ENCODE measurements around the gene ANKIB1.
"Not testable (repeated sequence)": the region's sequence is repeated elsewhere in the genome, so short reads cannot be mapped to it uniquely, and the experiment has no call there.

ANKIB1 gene

GRCh38 chr7:92245487-92246359, at the start of gene ANKIB1, which contains the start of gene KRIT1:
TSS of gene ANKIB1 (plus strand) at chr7:92245974. CDS start at chr7:92294979, 49,005 bp downstream.
TSS of gene KRIT1 (minus strand) at chr7:92245914. CDS start at chr7:92242135, 3,779 bp downstream.
- DNase-seq: peak; percentile 94

GRCh38 chr7:92200791-92201190, 45.0 kb upstream of the ANKIB1 start:
- DNase-seq: no peak

- no peak for DNase-seq
These were observed 39.8 kb upstream of the ANKIB1 start for GRCh38 chr7:92205987-92206386.

- no peak for DNase-seq
These were observed 39.1 kb upstream of the ANKIB1 start for GRCh38 chr7:92206672-92207071.

- no peak for DNase-seq
These were observed 24.0 kb upstream of the ANKIB1 start for GRCh38 chr7:92221766-92222165.

GRCh38 chr7:92226981-92227380, 18.8 kb upstream of the ANKIB1 start:
- no peak for DNase-seq

- DNase-seq: no peak
These were observed 17.7 kb upstream of the ANKIB1 start for GRCh38 chr7:92228100-92228499.

- no peak for DNase-seq
These were observed 17.0 kb upstream of the ANKIB1 start for GRCh38 chr7:92228742-92229141.

GRCh38 chr7:92230547-92230946, 15.2 kb upstream of the ANKIB1 start:
- no peak for DNase-seq

- no peak for DNase-seq
These were observed 2.8 kb upstream of the ANKIB1 start for GRCh38 chr7:92242972-92243371.

- DNase-seq: no peak
These were observed 827 bp upstream of the ANKIB1 start for GRCh38 chr7:92244808-92245486.

GRCh38 chr7:92246360-92247101, 757 bp downstream of the ANKIB1 start:
- DNase-seq: no peak

- DNase-seq: no peak
These were observed 4.8 kb downstream of the ANKIB1 start for GRCh38 chr7:92250603-92251002.

GRCh38 chr7:92251181-92251580, 5.4 kb downstream of the ANKIB1 start:
- DNase-seq: no peak

- DNase-seq: no peak
These were observed 7.5 kb downstream of the ANKIB1 start for GRCh38 chr7:92253251-92253650.

- DNase-seq: not testable (repeated sequence)
These were observed 9.0 kb downstream of the ANKIB1 start for GRCh38 chr7:92254800-92255199.

GRCh38 chr7:92255308-92255707, 9.5 kb downstream of the ANKIB1 start:
- DNase-seq: no peak

GRCh38 chr7:92259062-92259461, 13.3 kb downstream of the ANKIB1 start:
- DNase-seq: no peak

- DNase-seq: no peak
These were observed 14.0 kb downstream of the ANKIB1 start for GRCh38 chr7:92259610-92260247.

- DNase-seq: no peak
These were observed 14.5 kb downstream of the ANKIB1 start for GRCh38 chr7:92260248-92260781.

- DNase-seq: no peak
These were observed 20.9 kb downstream of the ANKIB1 start for GRCh38 chr7:92266415-92267241.

GRCh38 chr7:92268921-92269320, 23.1 kb downstream of the ANKIB1 start:
- DNase-seq: no peak

Measured in activated CD8-positive, alpha-beta memory T cell treated with anti-CD3 and anti-CD28 coated beads for 24 hours (primary cell).